IPS DF 4.7 (cell line): Measurements from ENCODE around the gene MED8.

Experiments
- DNase-seq: peaks from one replicate; pipeline ENCODE4 v3.0.0-alpha.2; 2013; ENCODE audit warnings: low spot score; ENCODE audit errors: extremely low read depth

MED8 gene

DNA sequence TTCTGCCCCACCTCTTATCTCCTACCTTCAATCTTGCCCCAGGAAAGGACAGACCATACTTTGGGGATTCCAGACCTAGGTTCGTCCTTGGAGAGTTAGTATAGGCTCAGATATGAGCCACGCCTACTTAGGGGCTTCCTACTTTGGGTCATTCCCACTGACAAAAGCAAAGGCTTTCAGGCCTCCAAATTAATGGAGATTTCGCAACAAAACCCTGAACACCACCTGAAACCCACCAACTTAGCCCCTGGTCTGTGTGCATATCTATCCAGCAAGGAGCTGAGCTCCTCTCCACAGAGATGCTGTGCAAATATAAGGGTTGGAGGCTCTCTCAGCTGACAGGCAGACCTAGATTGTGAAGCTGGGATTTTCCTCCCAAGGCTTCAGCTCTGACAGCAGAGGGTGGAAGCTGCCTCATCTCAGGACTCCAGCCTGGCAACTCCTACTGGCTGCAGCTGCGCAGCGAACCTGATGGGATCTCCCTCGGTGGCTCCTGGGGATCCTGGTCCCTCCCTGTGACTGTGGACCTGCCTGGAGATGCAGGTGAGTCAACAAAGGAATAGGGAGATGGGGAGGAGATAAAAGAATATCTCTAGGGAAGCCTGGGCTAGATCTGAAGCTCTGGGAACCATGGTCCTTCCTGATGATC, 49.9 kb downstream of the MED8 start:
- no peak for DNase-seq

- DNase-seq, result no peak
Measured at GRCh38 chr1:43338001-43338400, 51.6 kb downstream of the MED8 start.

DNA sequence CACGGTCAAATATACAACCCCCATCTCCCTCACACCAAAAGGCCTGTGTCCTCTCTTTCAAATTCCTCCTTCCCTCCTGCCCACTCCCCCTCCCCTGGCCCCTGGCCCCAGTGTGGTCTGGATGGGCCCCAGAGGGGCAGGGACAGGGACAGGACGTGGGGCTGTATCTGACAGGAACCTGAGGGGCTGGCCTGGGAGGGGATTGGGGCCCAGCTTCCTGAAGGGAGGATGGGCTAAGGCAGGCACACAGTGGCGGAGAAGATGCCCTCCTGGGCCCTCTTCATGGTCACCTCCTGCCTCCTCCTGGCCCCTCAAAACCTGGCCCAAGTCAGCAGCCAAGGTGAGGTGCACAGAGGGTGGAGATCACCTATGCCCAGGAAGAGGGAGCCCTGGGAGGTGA, 52.0 kb downstream of the MED8 start, which contains the start of gene MPL:
Gene MPL (plus strand): TSS at position 231 of the 400 bp plus-strand sequence. CDS start 31 bp downstream, at position 262.
- no peak for DNase-seq

GRCh38 chr1:43334453-43335205, 55.0 kb downstream of the MED8 start:
- DNase-seq, result no peak
